ENCODE data around the gene MTERF2. TPM values are rescaled to one million over a fixed set of nuclear protein-coding genes. Genes with fewer than 3 reads are reported as not detected.

Gene MTERF2
- total and polyA plus RNA-seq, 2 donors (not counting 1 experiment from before 2014, with no cell fraction given) = 6.3 to 7.3 TPM

DNA sequence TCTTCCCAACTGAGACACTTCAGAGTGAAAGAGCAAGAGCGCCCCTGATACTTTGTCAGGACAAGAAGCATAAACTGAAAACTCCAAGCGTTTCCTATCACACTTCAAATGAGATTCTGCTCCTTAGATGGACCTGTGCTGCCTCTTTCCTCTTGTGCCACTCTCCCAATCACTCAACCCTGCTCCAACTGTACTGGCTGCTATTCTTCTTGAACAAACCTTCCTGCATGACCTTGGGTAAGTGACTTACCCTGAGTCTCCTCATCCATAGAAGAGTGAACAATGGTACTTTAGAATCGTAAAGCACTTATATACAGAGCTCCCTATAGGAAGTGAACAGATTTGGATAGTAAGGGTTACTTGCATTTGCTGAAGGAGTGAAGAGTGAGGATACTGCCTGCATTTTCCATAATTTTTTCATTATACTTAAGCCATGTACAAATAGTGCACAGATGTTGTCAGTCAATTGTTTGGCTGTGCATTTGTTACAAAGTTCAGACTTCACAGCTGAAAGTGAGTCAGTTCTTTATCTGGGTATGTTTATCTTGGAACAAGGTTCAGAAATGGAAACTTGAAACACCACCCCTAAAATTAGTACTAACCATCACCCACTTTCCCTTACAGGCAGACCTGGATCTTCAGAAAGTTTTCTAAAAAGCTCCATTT is 10.8 kb downstream of the MTERF2 start:
- Histone ChIP-seq H3K36me3 (ENCODE audit: control insufficient read depth, insufficient read depth, low read length) (peaks cover 4% of the 10 kb centered on the region), H3K9me3 (ENCODE audit: control insufficient read depth, insufficient read depth, low read depth, low read length) (no peaks in the 10 kb centered on the region), H3K79me2 (ENCODE audit: control insufficient read depth, insufficient read depth, low read length) (peaks cover under 1% of the 10 kb centered on the region)

GRCh38 chr12:106975098-106975497 is 11.8 kb downstream of the MTERF2 start:
- H3K4me1 ChIP-seq (ENCODE audit: control insufficient read depth, extremely low read depth, insufficient read depth, low read length) = peaks cover 10% of the 10 kb centered on the region
- H4K20me1 ChIP-seq (ENCODE audit: control insufficient read depth, extremely low read depth, insufficient read depth, low read length) = no peaks in the 10 kb centered on the region
- no peak for DNase-seq (ENCODE audit: low read depth in 2 of 2)
- no peak overlapping the region for H3K9ac ChIP-seq (ENCODE audit: insufficient read depth, low read length)
- no peaks in the 10 kb centered on the region for H3K9me3 ChIP-seq (ENCODE audit: control insufficient read depth, insufficient read depth, low read depth, low read length)
- TF ChIP-seq, protein P1, sequence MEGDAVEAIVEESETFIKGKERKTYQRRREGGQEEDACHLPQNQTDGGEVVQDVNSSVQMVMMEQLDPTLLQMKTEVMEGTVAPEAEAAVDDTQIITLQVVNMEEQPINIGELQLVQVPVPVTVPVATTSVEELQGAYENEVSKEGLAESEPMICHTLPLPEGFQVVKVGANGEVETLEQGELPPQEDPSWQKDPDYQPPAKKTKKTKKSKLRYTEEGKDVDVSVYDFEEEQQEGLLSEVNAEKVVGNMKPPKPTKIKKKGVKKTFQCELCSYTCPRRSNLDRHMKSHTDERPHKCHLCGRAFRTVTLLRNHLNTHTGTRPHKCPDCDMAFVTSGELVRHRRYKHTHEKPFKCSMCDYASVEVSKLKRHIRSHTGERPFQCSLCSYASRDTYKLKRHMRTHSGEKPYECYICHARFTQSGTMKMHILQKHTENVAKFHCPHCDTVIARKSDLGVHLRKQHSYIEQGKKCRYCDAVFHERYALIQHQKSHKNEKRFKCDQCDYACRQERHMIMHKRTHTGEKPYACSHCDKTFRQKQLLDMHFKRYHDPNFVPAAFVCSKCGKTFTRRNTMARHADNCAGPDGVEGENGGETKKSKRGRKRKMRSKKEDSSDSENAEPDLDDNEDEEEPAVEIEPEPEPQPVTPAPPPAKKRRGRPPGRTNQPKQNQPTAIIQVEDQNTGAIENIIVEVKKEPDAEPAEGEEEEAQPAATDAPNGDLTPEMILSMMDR (conservative IDR thresholded peaks at IDR 0.05 in 1 of 2, IDR thresholded peaks at IDR 0.05 in 1 of 2; ENCODE audit: low read depth in 1 of 2, low read length in 2 of 2) = no peak
- no peak for TF ChIP-seq EZH2 (IDR thresholded peaks at IDR 0.05; ENCODE audit: low read length, missing control alignments)
- H3K4me2 ChIP-seq (ENCODE audit: extremely low read depth, insufficient read depth, low read length) = no peak overlapping the region
- H2AFZ ChIP-seq (ENCODE audit: low read length) = no peak overlapping the region
- H3K27me3 ChIP-seq (ENCODE audit: control insufficient read depth, insufficient read depth, low read length) = no peaks in the 10 kb centered on the region
- H3K36me3 ChIP-seq (ENCODE audit: control insufficient read depth, insufficient read depth, low read length) = peaks cover 6% of the 10 kb centered on the region
- H3K4me3 ChIP-seq (replicated peaks in 1 of 4; ENCODE audit: control extremely low read depth in 1 of 4, insufficient read depth in 1 of 4, low read depth in 3 of 4, low read length in 4 of 4) = no peak overlapping the region
- H3K79me2 ChIP-seq (ENCODE audit: control insufficient read depth, insufficient read depth, low read length) = peaks cover 3% of the 10 kb centered on the region
- no peak overlapping the region for H3K27ac ChIP-seq (ENCODE audit: insufficient read depth, low read length)

More for the DNA sequence above, 10.8 kb downstream of the MTERF2 start:
- peak overlapping the region; percentile 48 for H3K4me2 ChIP-seq (ENCODE audit: extremely low read depth, insufficient read depth, low read length)
- H3K4me1 ChIP-seq (ENCODE audit: control insufficient read depth, extremely low read depth, insufficient read depth, low read length) = peaks cover 10% of the 10 kb centered on the region
- no peak overlapping the region for H3K9ac ChIP-seq (ENCODE audit: insufficient read depth, low read length)
- peak; percentile 81 to 86 for DNase-seq (ENCODE audit: low read depth in 2 of 2)
- peak overlapping the region; percentile 20 for H3K27ac ChIP-seq (ENCODE audit: insufficient read depth, low read length)
- H3K27me3 ChIP-seq (ENCODE audit: control insufficient read depth, insufficient read depth, low read length) = no peaks in the 10 kb centered on the region
- TF ChIP-seq, protein P1 (conservative IDR thresholded peaks at IDR 0.05 in 1 of 2, IDR thresholded peaks at IDR 0.05 in 1 of 2; ENCODE audit: low read depth in 1 of 2, low read length in 2 of 2) = no peak
- no peaks in the 10 kb centered on the region for H4K20me1 ChIP-seq (ENCODE audit: control insufficient read depth, extremely low read depth, insufficient read depth, low read length)
- no peak overlapping the region for H3K4me3 ChIP-seq (replicated peaks in 1 of 4; ENCODE audit: control extremely low read depth in 1 of 4, insufficient read depth in 1 of 4, low read depth in 3 of 4, low read length in 4 of 4)
- H2AFZ ChIP-seq (ENCODE audit: low read length) = no peak overlapping the region

GRCh38 chr12:106974511-106974910 is 12.4 kb downstream of the MTERF2 start:
- H3K9ac ChIP-seq (ENCODE audit: insufficient read depth, low read length) = no peak overlapping the region
- peaks cover 3% of the 10 kb centered on the region for H3K79me2 ChIP-seq (ENCODE audit: control insufficient read depth, insufficient read depth, low read length)
- no peaks in the 10 kb centered on the region for H4K20me1 ChIP-seq (ENCODE audit: control insufficient read depth, extremely low read depth, insufficient read depth, low read length)
- peaks cover 10% of the 10 kb centered on the region for H3K4me1 ChIP-seq (ENCODE audit: control insufficient read depth, extremely low read depth, insufficient read depth, low read length)
- no peak for TF ChIP-seq EZH2 (IDR thresholded peaks at IDR 0.05; ENCODE audit: low read length, missing control alignments)
- TF ChIP-seq, protein P1 (conservative IDR thresholded peaks at IDR 0.05 in 1 of 2, IDR thresholded peaks at IDR 0.05 in 1 of 2; ENCODE audit: low read depth in 1 of 2, low read length in 2 of 2) = no peak
- H3K27me3 ChIP-seq (ENCODE audit: control insufficient read depth, insufficient read depth, low read length) = no peaks in the 10 kb centered on the region
- H2AFZ ChIP-seq (ENCODE audit: low read length) = no peak overlapping the region
- no peak overlapping the region for H3K4me3 ChIP-seq (replicated peaks in 1 of 4; ENCODE audit: control extremely low read depth in 1 of 4, insufficient read depth in 1 of 4, low read depth in 3 of 4, low read length in 4 of 4)
- H3K27ac ChIP-seq (ENCODE audit: insufficient read depth, low read length) = no peak overlapping the region
- no peak for DNase-seq (ENCODE audit: low read depth in 2 of 2)
- H3K36me3 ChIP-seq (ENCODE audit: control insufficient read depth, insufficient read depth, low read length) = peaks cover 6% of the 10 kb centered on the region
- no peaks in the 10 kb centered on the region for H3K9me3 ChIP-seq (ENCODE audit: control insufficient read depth, insufficient read depth, low read depth, low read length)
- H3K4me2 ChIP-seq (ENCODE audit: extremely low read depth, insufficient read depth, low read length) = no peak overlapping the region
